Karpas-422 (cell line): ENCODE data around the gene CLDN8. TPM values are rescaled to one million over a fixed set of nuclear protein-coding genes. Genes with fewer than 3 reads are reported as not detected.
A peak's percentile ranks its signal among the peaks of the same experiment; 100 is the strongest.

Experiments
- DNase-seq: peaks from one replicate; pipeline ENCODE4 v3.0.0-alpha.2; 2015
- H2AFZ ChIP-seq: fragments of 200-600 bp; sonication (generic); 2 replicates; pipeline ENCODE4 v1.6.1; 2014; ENCODE audit warnings: antibody characterized with exemption, low read length, mixed read lengths
- H3K27ac ChIP-seq: fragments of 200-600 bp; sonication (generic); 2 replicates; pipeline ENCODE4 v1.5.1; 2014; ENCODE audit warnings: mild to moderate bottlenecking, low read length, moderate library complexity
- H3K27me3 ChIP-seq: fragments of 200-600 bp; sonication (generic); 2 replicates; pipeline ENCODE4 v1.6.1; 2014; ENCODE audit warnings: low read length, mixed read lengths
- H3K36me3 ChIP-seq: fragments of 200-600 bp; sonication (generic); 2 replicates; pipeline ENCODE4 v1.6.1; 2014; ENCODE audit warnings: low read length, mixed read lengths; ENCODE audit not compliant: insufficient read depth
- H3K4me1 ChIP-seq: fragments of 200-600 bp; sonication (generic); 2 replicates; pipeline ENCODE4 v1.6.1; 2014; ENCODE audit warnings: mild to moderate bottlenecking, low read length, mixed read lengths
- H3K4me2 ChIP-seq: fragments of 200-600 bp; sonication (generic); 2 replicates; pipeline ENCODE4 v1.6.1; 2014; ENCODE audit warnings: low read length, low read depth, mild to moderate bottlenecking; ENCODE audit not compliant: poor library complexity, severe bottlenecking
- H3K4me3 ChIP-seq: fragments of 200-600 bp; sonication (generic); 2 replicates; pipeline ENCODE4 v1.5.1; 2014; ENCODE audit warnings: mild to moderate bottlenecking, antibody characterized with exemption, low read length, mixed read lengths
- H3K79me2 ChIP-seq: fragments of 200-600 bp; sonication (generic); 2 replicates; pipeline ENCODE4 v1.6.1; 2014; ENCODE audit warnings: mild to moderate bottlenecking, low read length, mixed read lengths
- H3K9ac ChIP-seq: fragments of 200-600 bp; sonication (generic); 2 replicates; pipeline ENCODE4 v1.6.0; 2014; ENCODE audit warnings: low read length
- H3K9me2 ChIP-seq: fragments of 200-600 bp; sonication (generic), shearing (Covaris generic); replicated peaks from 2 replicates; pipeline ENCODE4 v1.6.0; 2014; ENCODE audit warnings: mild to moderate bottlenecking, low read length, moderate library complexity; ENCODE audit not compliant: insufficient read depth
- H3K9me3 ChIP-seq: fragments of 300-700, 200-600 bp; sonication (generic); 2 replicates; pipeline ENCODE4 v1.6.1; 2014; ENCODE audit warnings: low read length, mixed read lengths
- H4K20me1 ChIP-seq: fragments of 200-600 bp; sonication (generic); 2 replicates; pipeline ENCODE4 v1.6.1; 2014; ENCODE audit warnings: mild to moderate bottlenecking, antibody characterized with exemption, low read length, low read depth; ENCODE audit not compliant: insufficient read depth
- total RNA-seq: library from RNA; depleted of rRNA; stranded (reverse); fragments of >200 nt; shearing (Covaris generic); gene quantifications from 2 replicates; pipeline ENCODE4 v1.2.3, GENCODE V29; 2014; ENCODE audit warnings: low replicate concordance; rRNA removed

The CLDN8 gene
- total RNA-seq: not detected in 2 replicates

DNA sequence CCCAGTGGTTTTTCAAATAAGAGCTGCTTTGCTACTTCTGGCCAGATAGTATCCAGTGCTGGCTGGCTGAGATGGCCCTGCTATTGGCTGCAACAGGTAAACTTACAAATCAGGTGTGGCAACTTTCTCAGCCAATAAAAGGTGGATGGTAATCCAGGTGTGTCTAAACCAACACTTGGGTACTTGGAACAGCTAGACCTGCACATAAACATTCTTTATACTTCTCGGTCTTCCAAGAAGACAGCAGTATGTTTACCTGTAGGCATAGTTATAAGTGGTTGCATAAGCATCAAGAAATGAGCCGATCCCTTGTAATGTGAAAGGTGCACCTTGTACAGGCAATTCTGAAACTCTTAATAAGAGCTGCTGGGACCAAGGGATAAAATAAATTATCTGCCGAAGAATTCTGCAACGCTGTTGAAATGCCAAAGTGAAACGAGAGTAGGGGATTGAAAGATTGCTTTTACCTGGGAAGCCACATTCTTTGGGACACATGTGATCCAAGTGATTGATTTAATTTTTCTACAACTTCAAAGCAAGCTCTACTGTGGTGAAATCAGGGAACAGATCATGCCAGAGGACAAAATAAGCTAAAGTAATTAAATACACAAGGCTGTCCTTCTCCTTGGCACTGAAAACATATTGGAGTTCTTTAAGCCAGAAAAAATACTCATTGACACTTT, at the start of gene CLDN8:
TSS of gene CLDN8 (minus strand) at position 57 of the 683 bp plus-strand sequence. CDS start 172 bp downstream, outside the sequence.
- Histone ChIP-seq H4K20me1 (no peaks in the 10 kb centered on the region), H2AFZ (no peak within 1 kb of the TSS), H3K79me2 (no peaks in the 10 kb centered on the region), H3K4me2 (no peak within 1 kb of the TSS), H3K36me3 (no peaks in the 10 kb centered on the region), H3K27me3 (0 out of 2 replicates have a peak, but pooled peaks cover 3% of the 10 kb centered on the region), H3K27ac (no peak within 1 kb of the TSS), H3K9me3 (no peaks in the 10 kb centered on the region), H3K9ac (no peak within 1 kb of the TSS), H3K4me3 (no peak within 1 kb of the TSS), H3K4me1 (no peaks in the 10 kb centered on the region), H3K9me2 (no peaks in the 10 kb centered on the region)
- no peak for DNase-seq

DNA sequence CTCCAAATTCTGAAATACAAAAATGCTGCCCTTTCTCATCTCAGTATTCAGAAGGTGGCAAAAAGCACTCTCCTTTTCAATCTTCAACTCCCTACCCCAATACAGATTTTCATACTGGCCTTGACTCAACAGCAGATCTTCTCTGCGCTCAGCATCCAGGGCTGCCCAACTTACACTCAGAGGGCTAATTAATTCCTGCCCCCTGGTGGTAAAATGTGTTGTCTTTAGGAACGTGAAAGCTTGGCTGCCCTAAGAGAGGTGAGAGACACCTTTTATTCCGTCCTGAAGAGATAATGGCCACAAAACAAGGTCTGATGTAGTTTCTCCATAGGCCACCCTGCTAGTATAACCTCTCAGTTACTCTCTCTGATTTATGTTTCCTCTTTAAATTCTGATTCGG, 41.9 kb upstream of the CLDN8 start:
- Histone ChIP-seq H3K4me1 (no peaks in the 10 kb centered on the region), H3K36me3 (no peaks in the 10 kb centered on the region), H3K9me2 (no peaks in the 10 kb centered on the region), H2AFZ (no peak overlapping the region), H3K9me3 (no peaks in the 10 kb centered on the region), H3K27me3 (no peaks in the 10 kb centered on the region; the same call in 1 of the 2 replicates), H3K9ac (no peak overlapping the region), H3K79me2 (no peaks in the 10 kb centered on the region), H3K4me3 (no peak overlapping the region), H4K20me1 (no peaks in the 10 kb centered on the region), H3K4me2 (no peak overlapping the region), H3K27ac (no peak overlapping the region)
- DNase-seq: peak; percentile 77

DNA sequence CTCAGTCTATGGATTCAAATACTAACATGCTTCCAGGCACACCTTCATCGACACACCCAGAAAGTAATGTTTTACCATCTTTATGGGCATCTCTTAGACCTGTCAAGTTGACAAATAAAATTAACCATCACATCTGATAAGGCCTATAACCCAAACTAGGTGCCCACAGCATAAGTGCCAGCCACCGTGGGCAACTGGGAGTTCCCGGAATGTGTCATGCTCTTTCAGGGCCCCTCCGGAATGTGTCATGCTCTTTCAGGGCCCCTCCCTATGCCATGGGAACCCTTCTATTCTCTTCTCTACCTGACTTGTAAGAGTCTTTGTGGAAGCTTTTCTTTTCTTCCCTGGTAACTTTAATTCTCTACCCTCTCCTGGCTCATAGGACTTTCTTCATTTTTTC, 40.2 kb upstream of the CLDN8 start:
- H3K4me3 ChIP-seq: no peak overlapping the region
- no peaks in the 10 kb centered on the region for H3K36me3 ChIP-seq
- no peak overlapping the region for H3K4me2 ChIP-seq
- no peaks in the 10 kb centered on the region for H3K79me2 ChIP-seq
- H3K9ac ChIP-seq: no peak overlapping the region
- H2AFZ ChIP-seq: no peak overlapping the region
- no peak for DNase-seq
- H3K9me2 ChIP-seq: no peaks in the 10 kb centered on the region
- H3K9me3 ChIP-seq: no peaks in the 10 kb centered on the region
- H3K27me3 ChIP-seq: no peaks in the 10 kb centered on the region; the same call in 1 of the 2 replicates
- H4K20me1 ChIP-seq: no peaks in the 10 kb centered on the region
- H3K4me1 ChIP-seq: no peaks in the 10 kb centered on the region
- no peak overlapping the region for H3K27ac ChIP-seq

DNA sequence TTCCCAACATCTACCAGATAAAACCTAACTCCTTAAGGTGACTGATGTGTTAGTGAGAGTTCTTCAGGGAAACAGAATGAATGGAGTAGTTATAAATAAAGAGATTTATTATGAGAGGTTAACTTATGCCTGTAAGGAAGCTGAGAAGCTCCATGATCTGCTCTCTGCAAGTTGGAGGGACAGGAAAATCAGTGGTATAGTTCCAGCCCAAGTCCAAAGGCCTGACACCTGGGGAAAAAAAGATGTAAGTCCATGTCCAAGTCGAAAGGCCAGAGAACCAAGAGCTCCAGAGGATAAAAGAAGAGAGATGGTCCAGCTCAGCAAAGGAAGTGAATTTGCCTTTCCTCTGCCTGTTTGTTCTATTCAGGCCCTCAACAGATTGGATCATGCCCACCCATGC, 39.8 kb upstream of the CLDN8 start:
- no peaks in the 10 kb centered on the region for H4K20me1 ChIP-seq
- H3K9me3 ChIP-seq: no peaks in the 10 kb centered on the region
- H2AFZ ChIP-seq: no peak overlapping the region
- no peak overlapping the region for H3K27ac ChIP-seq
- H3K9me2 ChIP-seq: no peaks in the 10 kb centered on the region
- H3K4me1 ChIP-seq: no peaks in the 10 kb centered on the region
- H3K4me2 ChIP-seq: no peak overlapping the region
- H3K79me2 ChIP-seq: no peaks in the 10 kb centered on the region
- no peak for DNase-seq
- H3K4me3 ChIP-seq: no peak overlapping the region
- no peak overlapping the region for H3K9ac ChIP-seq
- no peaks in the 10 kb centered on the region for H3K36me3 ChIP-seq
- no peaks in the 10 kb centered on the region for H3K27me3 ChIP-seq

DNA sequence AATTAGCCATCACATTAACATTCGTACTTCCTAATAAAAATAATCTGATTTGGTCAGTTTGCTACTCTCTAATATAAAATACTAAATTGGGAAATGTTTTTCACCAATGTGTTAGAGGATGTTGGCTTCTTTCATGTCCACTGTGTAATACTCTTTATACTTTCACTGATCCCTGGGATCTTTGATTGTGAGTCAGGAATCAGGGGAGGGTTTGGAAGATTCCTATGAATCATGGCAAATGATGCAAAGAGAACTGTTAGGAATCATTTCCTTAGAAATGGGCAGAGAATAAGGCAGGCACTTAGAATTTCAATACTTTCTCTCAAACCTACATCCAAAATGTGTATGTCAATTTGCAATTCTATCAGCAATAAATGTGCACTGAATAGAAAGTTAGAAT, 35.9 kb upstream of the CLDN8 start:
- Histone ChIP-seq H3K4me3 (no peak overlapping the region), H3K27me3 (no peaks in the 10 kb centered on the region), H3K27ac (no peak overlapping the region), H2AFZ (no peak overlapping the region), H3K79me2 (no peaks in the 10 kb centered on the region), H3K4me2 (no peak overlapping the region), H3K36me3 (no peaks in the 10 kb centered on the region), H3K9ac (no peak overlapping the region), H3K9me3 (no peaks in the 10 kb centered on the region), H3K4me1 (no peaks in the 10 kb centered on the region), H4K20me1 (no peaks in the 10 kb centered on the region), H3K9me2 (no peaks in the 10 kb centered on the region)
- DNase-seq: no peak

DNA sequence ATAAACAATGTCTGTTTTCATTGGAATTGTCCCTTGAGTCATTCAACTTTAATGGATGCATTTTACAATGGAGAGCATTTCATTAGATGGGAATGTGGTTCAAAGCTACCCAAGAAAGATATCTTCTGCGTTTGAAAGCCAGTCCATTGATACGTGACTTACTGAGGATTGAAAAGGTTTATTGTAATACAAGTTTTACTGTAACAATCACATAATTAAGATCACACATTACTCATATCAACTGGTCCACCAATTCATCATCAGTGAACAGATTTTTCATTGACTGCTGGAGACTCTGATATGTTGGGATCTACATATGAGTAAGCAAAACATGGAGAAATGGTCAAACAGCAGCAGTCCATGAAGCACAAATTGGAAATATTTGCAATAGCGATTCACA, 34.0 kb upstream of the CLDN8 start:
- no peak overlapping the region for H3K4me3 ChIP-seq
- H2AFZ ChIP-seq: no peak overlapping the region
- no peaks in the 10 kb centered on the region for H3K79me2 ChIP-seq
- no peaks in the 10 kb centered on the region for H3K9me3 ChIP-seq
- no peaks in the 10 kb centered on the region for H3K36me3 ChIP-seq
- no peak for DNase-seq
- H3K4me2 ChIP-seq: no peak overlapping the region
- H3K27me3 ChIP-seq: no peaks in the 10 kb centered on the region
- no peaks in the 10 kb centered on the region for H3K9me2 ChIP-seq
- H3K9ac ChIP-seq: no peak overlapping the region
- H4K20me1 ChIP-seq: no peaks in the 10 kb centered on the region
- no peaks in the 10 kb centered on the region for H3K4me1 ChIP-seq
- H3K27ac ChIP-seq: no peak overlapping the region

DNA sequence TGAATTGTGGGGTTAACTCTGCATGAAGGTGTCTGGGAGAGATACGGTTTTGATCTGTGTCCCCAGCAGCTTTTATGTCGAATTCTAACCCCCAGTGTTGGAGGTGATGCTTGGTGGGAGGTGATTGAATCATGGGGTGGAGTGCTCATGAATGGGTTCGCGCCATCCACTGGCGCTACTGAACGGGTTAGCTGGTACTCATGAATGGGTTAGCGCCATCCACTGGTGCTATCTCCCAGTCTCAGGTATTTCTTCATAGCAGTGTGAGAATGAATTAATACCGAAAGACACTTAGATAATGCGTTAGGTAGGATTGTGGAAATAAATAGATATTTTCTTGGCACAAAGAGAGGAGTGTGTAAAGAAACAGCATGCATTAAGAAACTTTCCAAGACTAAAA, 32.9 kb upstream of the CLDN8 start:
- H4K20me1 ChIP-seq: no peaks in the 10 kb centered on the region
- no peak overlapping the region for H3K27ac ChIP-seq
- no peaks in the 10 kb centered on the region for H3K9me2 ChIP-seq
- H3K27me3 ChIP-seq: no peaks in the 10 kb centered on the region
- H3K9ac ChIP-seq: no peak overlapping the region
- no peaks in the 10 kb centered on the region for H3K79me2 ChIP-seq
- H3K4me1 ChIP-seq: no peaks in the 10 kb centered on the region
- no peaks in the 10 kb centered on the region for H3K9me3 ChIP-seq
- DNase-seq: no peak
- no peak overlapping the region for H2AFZ ChIP-seq
- no peak overlapping the region for H3K4me3 ChIP-seq
- H3K36me3 ChIP-seq: no peaks in the 10 kb centered on the region
- H3K4me2 ChIP-seq: no peak overlapping the region

DNA sequence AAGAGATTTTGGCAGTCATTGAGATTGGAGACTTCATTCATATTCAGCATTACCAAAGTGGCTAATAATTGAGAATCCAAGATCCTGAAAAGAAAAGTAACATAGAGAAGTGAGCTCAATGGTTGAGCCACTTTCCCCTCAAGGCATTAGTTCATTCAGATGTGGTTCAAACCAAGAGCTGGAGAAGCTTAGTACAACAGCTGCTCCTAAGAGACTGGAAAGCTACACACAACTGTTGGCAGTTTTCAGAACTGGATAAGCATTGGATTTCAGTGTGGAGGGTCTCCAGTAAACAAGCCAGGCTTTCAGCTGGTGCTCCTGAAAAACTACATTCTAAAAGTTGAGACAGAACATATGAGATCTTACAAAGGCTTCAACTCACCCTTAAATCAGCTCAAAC, 29.2 kb upstream of the CLDN8 start:
- Histone ChIP-seq H3K79me2 (no peaks in the 10 kb centered on the region), H3K9me3 (no peaks in the 10 kb centered on the region), H3K36me3 (no peaks in the 10 kb centered on the region), H3K4me2 (no peak overlapping the region), H3K4me1 (no peaks in the 10 kb centered on the region), H3K4me3 (no peak overlapping the region), H3K27ac (no peak overlapping the region), H2AFZ (no peak overlapping the region), H4K20me1 (no peaks in the 10 kb centered on the region), H3K27me3 (no peaks in the 10 kb centered on the region), H3K9ac (no peak overlapping the region), H3K9me2 (no peaks in the 10 kb centered on the region)
- DNase-seq: no peak
